Measurements from ENCODE around the gene TMEM63A.

The TMEM63A gene

DNA sequence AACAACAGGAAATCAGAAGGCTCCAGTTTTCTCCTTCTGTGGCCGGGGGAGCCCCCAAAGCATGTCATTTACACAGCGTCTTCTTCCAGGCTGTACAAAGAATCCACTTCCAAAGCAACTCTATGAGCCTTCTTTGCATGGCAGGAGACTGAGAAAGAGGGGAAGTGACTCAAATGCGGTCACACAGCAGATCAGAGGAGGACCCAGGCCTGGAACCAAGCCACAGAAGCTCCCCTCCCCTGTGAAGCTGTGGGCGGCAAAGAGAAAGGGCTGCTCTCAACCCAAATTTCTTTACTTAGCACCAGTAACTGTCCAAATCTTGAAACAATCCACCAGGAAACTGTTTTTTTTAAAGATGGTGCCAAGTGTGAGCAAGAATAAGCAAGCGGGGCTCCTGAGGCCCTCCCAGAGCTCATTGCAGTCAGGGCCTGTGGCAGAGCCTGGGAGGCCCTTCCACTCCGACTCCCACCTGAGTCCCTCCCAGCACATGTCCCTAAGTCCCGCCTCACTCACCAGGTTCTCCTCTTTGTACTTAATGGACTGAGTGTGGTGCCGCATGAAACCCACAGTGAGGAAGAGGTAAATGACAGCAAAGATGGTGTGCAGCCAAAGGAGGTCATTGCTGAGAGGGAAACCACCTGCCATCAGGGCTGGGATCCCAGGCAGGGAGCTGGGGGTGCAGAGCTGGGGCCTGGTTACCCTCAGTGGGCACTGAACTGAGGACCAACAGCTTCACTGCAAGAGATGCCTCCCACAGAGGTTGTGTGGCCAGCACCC, 15.9 kb downstream of the TMEM63A start:
- Histone ChIP-seq H4K20me1 (ENCODE audit: low read depth, low read length) (no peaks in the 10 kb centered on the region), H2AFZ (ENCODE audit: low read depth, low read length, severe bottlenecking) (no peak overlapping the region), H3K9ac (ENCODE audit: low read length) (no peak overlapping the region), H3K9me3 (ENCODE audit: insufficient read depth, low read length) (no peaks in the 10 kb centered on the region), H3K4me2 (ENCODE audit: low read depth, low read length, poor library complexity, severe bottlenecking) (no peak overlapping the region), H3K79me2 (ENCODE audit: insufficient read depth, low read length) (no peaks in the 10 kb centered on the region), H3K27ac (ENCODE audit: low read depth, low read length) (no peak overlapping the region), H3K36me3 (ENCODE audit: low read length) (no peaks in the 10 kb centered on the region), H3K9me2 (replicated peaks; ENCODE audit: insufficient read depth, low read length) (no peaks in the 10 kb centered on the region), H3F3A (ENCODE audit: insufficient read depth) (no peaks in the 10 kb centered on the region), H3K27me3 (ENCODE audit: low read length) (no peaks in the 10 kb centered on the region), H3K4me3 (ENCODE audit: insufficient read depth, low read length, poor library complexity, severe bottlenecking) (no peak overlapping the region)
- TF ChIP-seq, protein P1, sequence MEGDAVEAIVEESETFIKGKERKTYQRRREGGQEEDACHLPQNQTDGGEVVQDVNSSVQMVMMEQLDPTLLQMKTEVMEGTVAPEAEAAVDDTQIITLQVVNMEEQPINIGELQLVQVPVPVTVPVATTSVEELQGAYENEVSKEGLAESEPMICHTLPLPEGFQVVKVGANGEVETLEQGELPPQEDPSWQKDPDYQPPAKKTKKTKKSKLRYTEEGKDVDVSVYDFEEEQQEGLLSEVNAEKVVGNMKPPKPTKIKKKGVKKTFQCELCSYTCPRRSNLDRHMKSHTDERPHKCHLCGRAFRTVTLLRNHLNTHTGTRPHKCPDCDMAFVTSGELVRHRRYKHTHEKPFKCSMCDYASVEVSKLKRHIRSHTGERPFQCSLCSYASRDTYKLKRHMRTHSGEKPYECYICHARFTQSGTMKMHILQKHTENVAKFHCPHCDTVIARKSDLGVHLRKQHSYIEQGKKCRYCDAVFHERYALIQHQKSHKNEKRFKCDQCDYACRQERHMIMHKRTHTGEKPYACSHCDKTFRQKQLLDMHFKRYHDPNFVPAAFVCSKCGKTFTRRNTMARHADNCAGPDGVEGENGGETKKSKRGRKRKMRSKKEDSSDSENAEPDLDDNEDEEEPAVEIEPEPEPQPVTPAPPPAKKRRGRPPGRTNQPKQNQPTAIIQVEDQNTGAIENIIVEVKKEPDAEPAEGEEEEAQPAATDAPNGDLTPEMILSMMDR (IDR thresholded peaks at IDR 0.05; ENCODE audit: insufficient read depth, low read length, poor library complexity, severe bottlenecking), result no peak
- TF ChIP-seq EZH2phosphoT487 (conservative IDR thresholded peaks at IDR 0.05; ENCODE audit: low read length), result no peak

DNA sequence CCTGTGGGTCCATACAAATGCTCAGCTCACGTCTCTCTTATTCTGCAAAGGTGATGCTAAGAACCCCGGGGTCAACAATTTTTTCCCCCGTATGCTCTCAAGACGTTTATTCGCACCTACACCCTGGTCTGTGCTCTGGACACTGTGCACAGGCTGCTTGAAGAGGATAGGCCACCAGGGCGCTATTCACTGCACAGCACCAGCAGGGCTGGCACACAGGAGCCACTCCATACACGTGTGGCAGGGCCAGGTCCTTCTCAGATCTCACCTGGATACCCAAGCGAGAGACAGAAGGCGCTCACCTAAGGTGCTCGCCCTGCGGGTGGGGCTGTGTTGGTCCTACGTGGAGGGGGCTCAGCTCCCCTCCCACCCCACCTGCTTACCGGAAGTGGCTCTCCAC, 16.7 kb downstream of the TMEM63A start:
- H3K27me3 ChIP-seq (ENCODE audit: low read length), result no peaks in the 10 kb centered on the region
- no peak overlapping the region for H3K4me3 ChIP-seq (ENCODE audit: insufficient read depth, low read length, poor library complexity, severe bottlenecking)
- no peaks in the 10 kb centered on the region for H3K79me2 ChIP-seq (ENCODE audit: insufficient read depth, low read length)
- H3K36me3 ChIP-seq (ENCODE audit: low read length), result no peaks in the 10 kb centered on the region
- H3K27ac ChIP-seq (ENCODE audit: low read depth, low read length), result no peak overlapping the region
- no peaks in the 10 kb centered on the region for H3F3A ChIP-seq (ENCODE audit: insufficient read depth)
- no peaks in the 10 kb centered on the region for H3K9me2 ChIP-seq (replicated peaks; ENCODE audit: insufficient read depth, low read length)
- no peak overlapping the region for H2AFZ ChIP-seq (ENCODE audit: low read depth, low read length, severe bottlenecking)
- TF ChIP-seq, protein P1 (IDR thresholded peaks at IDR 0.05; ENCODE audit: insufficient read depth, low read length, poor library complexity, severe bottlenecking), result no peak
- TF ChIP-seq EZH2phosphoT487 (conservative IDR thresholded peaks at IDR 0.05; ENCODE audit: low read length), result no peak
- H3K9me3 ChIP-seq (ENCODE audit: insufficient read depth, low read length), result no peaks in the 10 kb centered on the region
- H3K9ac ChIP-seq (ENCODE audit: low read length), result no peak overlapping the region
- H3K4me2 ChIP-seq (ENCODE audit: low read depth, low read length, poor library complexity, severe bottlenecking), result no peak overlapping the region
- no peaks in the 10 kb centered on the region for H4K20me1 ChIP-seq (ENCODE audit: low read depth, low read length)

DNA sequence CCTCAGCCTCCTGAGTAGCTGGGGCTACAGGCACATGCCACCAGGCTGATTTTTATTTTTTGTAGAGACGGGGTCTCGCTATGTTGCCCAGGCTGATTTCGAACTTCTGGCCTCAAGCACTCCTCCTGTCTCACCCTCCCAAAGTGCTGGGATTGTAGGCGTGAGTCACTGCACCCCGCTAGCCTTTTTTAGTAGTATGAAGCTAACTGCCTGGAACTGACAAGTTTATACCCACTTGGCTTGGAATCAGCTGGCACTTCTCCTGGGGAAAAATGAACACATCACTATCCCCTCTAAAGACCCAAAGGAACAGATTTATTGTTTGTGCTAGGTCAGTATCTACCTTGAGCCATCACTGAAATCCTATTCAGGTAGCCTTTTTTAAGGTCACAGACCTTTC, 19.0 kb downstream of the TMEM63A start:
- Histone ChIP-seq H4K20me1 (ENCODE audit: low read depth, low read length) (no peaks in the 10 kb centered on the region), H3K9me2 (replicated peaks; ENCODE audit: insufficient read depth, low read length) (no peaks in the 10 kb centered on the region), H3K4me2 (ENCODE audit: low read depth, low read length, poor library complexity, severe bottlenecking) (no peak overlapping the region), H3K79me2 (ENCODE audit: insufficient read depth, low read length) (no peaks in the 10 kb centered on the region), H3K27ac (ENCODE audit: low read depth, low read length) (no peak overlapping the region), H3K9me3 (ENCODE audit: insufficient read depth, low read length) (no peaks in the 10 kb centered on the region), H2AFZ (ENCODE audit: low read depth, low read length, severe bottlenecking) (no peak overlapping the region), H3K4me3 (ENCODE audit: insufficient read depth, low read length, poor library complexity, severe bottlenecking) (no peak overlapping the region), H3K36me3 (ENCODE audit: low read length) (no peaks in the 10 kb centered on the region), H3K9ac (ENCODE audit: low read length) (no peak overlapping the region), H3F3A (ENCODE audit: insufficient read depth) (no peaks in the 10 kb centered on the region), H3K27me3 (ENCODE audit: low read length) (no peaks in the 10 kb centered on the region)
- TF ChIP-seq, protein P1 (IDR thresholded peaks at IDR 0.05; ENCODE audit: insufficient read depth, low read length, poor library complexity, severe bottlenecking), result no peak
- no peak for TF ChIP-seq EZH2phosphoT487 (conservative IDR thresholded peaks at IDR 0.05; ENCODE audit: low read length)

All from SU-DHL-6 (cell line).